ENCODE data around the gene DNAH17. TPM values are rescaled to one million over a fixed set of nuclear protein-coding genes. Genes with fewer than 3 reads are reported as not detected.

Gene DNAH17
- total RNA-seq, 1 experiment from 2014 or later = 0.69 TPM

GRCh38 chr17:78375401-78376151 is 201.6 kb downstream of the DNAH17 start:
- H3K79me2 ChIP-seq (ENCODE audit: insufficient read depth, low read length) = peaks cover 21% of the 10 kb centered on the region
- no peak overlapping the region for H3K27ac ChIP-seq (ENCODE audit: low read depth, low read length)
- no TSS peak for BruUV-seq (replicated peaks)
- H3K27me3 ChIP-seq (ENCODE audit: insufficient read depth, low read length) = no peaks in the 10 kb centered on the region
- H2AFZ ChIP-seq (ENCODE audit: low read depth, low read length, poor library complexity, severe bottlenecking) = no peak overlapping the region
- peaks cover 10 to 30% of the 10 kb centered on the region in 2 experiments for H3K4me1 ChIP-seq (ENCODE audit: control insufficient read depth in 1 of 2, insufficient read depth in 2 of 2, low read length in 2 of 2)
- no peak overlapping the region for H3K9ac ChIP-seq (ENCODE audit: low read length)
- POLR2A ChIA-PET = no interaction called here
- DNase-seq (ENCODE audit: low read depth, low spot score) (no peak), ATAC-seq (no peak)
- H4K20me1 ChIP-seq (ENCODE audit: insufficient read depth) = peaks cover 4% of the 10 kb centered on the region; the same call in 1 of the 2 replicates
- intact Hi-C loops (cut with micrococcal nuclease) = no loop called here
- no peaks in the 10 kb centered on the region for H3K9me3 ChIP-seq (ENCODE audit: control insufficient read depth in 1 of 2, insufficient read depth in 1 of 2, low read depth in 1 of 2, low read length in 2 of 2)
- H3K36me3 ChIP-seq (ENCODE audit: control insufficient read depth in 1 of 2, insufficient read depth in 2 of 2, low read length in 2 of 2) = no peaks in the 10 kb centered on the region; a peak in 1 of 4 replicates
- no peak overlapping the region for H3K4me2 ChIP-seq (ENCODE audit: low read length)
- H3K4me3 ChIP-seq (replicated peaks in 1 of 2; ENCODE audit: low read depth in 1 of 2, low read length in 2 of 2) = no peak overlapping the region
- CTCF ChIA-PET = interaction anchor here (2.2 kb wide), 1 partner anchor 15 kb away, joined by 9 read pairs; no protein-coding TSS in a partner anchor
- TF ChIP-seq RAD21 (IDR thresholded peaks at IDR 0.05; ENCODE audit: low read depth) = no peak
- TF ChIP-seq EZH2 (IDR thresholded peaks at IDR 0.05) = no peak
- no peak for TF ChIP-seq SRF (IDR thresholded peaks at IDR 0.05; ENCODE audit: low read depth)
- H3K9me2 ChIP-seq (ENCODE audit: insufficient read depth) = no peaks in the 10 kb centered on the region
- RAD21 ChIA-PET (ENCODE audit: low non-redundant PET in 1 of 2, low total read pairs in 2 of 2, uncharacterized antibody in 2 of 2, unreplicated experiment in 2 of 2) = no interaction called here

- ATAC-seq = no peak
- intact Hi-C loops (cut with micrococcal nuclease) = no loop called here
- no peaks in the 10 kb centered on the region for H3K27me3 ChIP-seq (ENCODE audit: insufficient read depth, low read length)
- H3K4me3 ChIP-seq (replicated peaks in 1 of 2; ENCODE audit: low read depth in 1 of 2, low read length in 2 of 2) = no peak overlapping the region
- H3K4me1 ChIP-seq (ENCODE audit: control insufficient read depth in 1 of 2, insufficient read depth in 2 of 2, low read length in 2 of 2) = peaks cover 10 to 25% of the 10 kb centered on the region in 2 experiments
- ChIA-PET POLR2A (no interaction called here), CTCF (interaction anchor here (2.2 kb wide), 1 partner anchor 14 kb away, joined by 9 read pairs; no protein-coding TSS in a partner anchor), RAD21 (ENCODE audit: low non-redundant PET in 1 of 2, low total read pairs in 2 of 2, uncharacterized antibody in 2 of 2, unreplicated experiment in 2 of 2) (no interaction called here)
- H2AFZ ChIP-seq (ENCODE audit: low read depth, low read length, poor library complexity, severe bottlenecking) = no peak overlapping the region
- H3K36me3 ChIP-seq (ENCODE audit: control insufficient read depth in 1 of 2, insufficient read depth in 2 of 2, low read length in 2 of 2) = no peaks in the 10 kb centered on the region
- H3K9ac ChIP-seq (ENCODE audit: low read length) = no peak overlapping the region
- no TSS peak for BruUV-seq (replicated peaks)
- H4K20me1 ChIP-seq (ENCODE audit: insufficient read depth) = no peaks in the 10 kb centered on the region
- no peak overlapping the region for H3K4me2 ChIP-seq (ENCODE audit: low read length)
- H3K9me3 ChIP-seq (ENCODE audit: control insufficient read depth in 1 of 2, insufficient read depth in 1 of 2, low read depth in 1 of 2, low read length in 2 of 2) = no peaks in the 10 kb centered on the region
- no peaks in the 10 kb centered on the region for H3K9me2 ChIP-seq (ENCODE audit: insufficient read depth)
- DNase-seq (ENCODE audit: low read depth, low spot score) = no peak
- peaks cover 13% of the 10 kb centered on the region for H3K79me2 ChIP-seq (ENCODE audit: insufficient read depth, low read length)
- no peak overlapping the region for H3K27ac ChIP-seq (ENCODE audit: low read depth, low read length)
- no peak for TF ChIP-seq ATF3 (IDR thresholded peaks at IDR 0.05)
- TF ChIP-seq EZH2 (IDR thresholded peaks at IDR 0.05) = no peak
- no peak for TF ChIP-seq REST (IDR thresholded peaks at IDR 0.05; ENCODE audit: low read depth)
- no peak for TF ChIP-seq CBX3 (IDR thresholded peaks at IDR 0.05; ENCODE audit: low read depth)
- TF ChIP-seq JUND (IDR thresholded peaks at IDR 0.05) = no peak
- no peak for TF ChIP-seq POLR2A (IDR thresholded peaks at IDR 0.05; ENCODE audit: borderline replicate concordance, extremely low read depth, insufficient read depth, insufficient read length)
- no peak for TF ChIP-seq ZNF274 (IDR thresholded peaks at IDR 0.05; ENCODE audit: low read depth, low read length)
- TF ChIP-seq FOSL1 (IDR thresholded peaks at IDR 0.05; ENCODE audit: low read depth) = no peak
- no peak for TF ChIP-seq TCF7L2 (IDR thresholded peaks at IDR 0.05; ENCODE audit: borderline replicate concordance, extremely low read depth, insufficient read depth, insufficient read length)
- no peak for TF ChIP-seq YY1 (IDR thresholded peaks at IDR 0.05; ENCODE audit: extremely low read depth, insufficient replicate concordance, low read depth, low read length)
- TF ChIP-seq ZFX (IDR thresholded peaks at IDR 0.05) = no peak
- TF ChIP-seq CEBPB (IDR thresholded peaks at IDR 0.05; ENCODE audit: low read depth) = no peak
- TF ChIP-seq, protein P1, sequence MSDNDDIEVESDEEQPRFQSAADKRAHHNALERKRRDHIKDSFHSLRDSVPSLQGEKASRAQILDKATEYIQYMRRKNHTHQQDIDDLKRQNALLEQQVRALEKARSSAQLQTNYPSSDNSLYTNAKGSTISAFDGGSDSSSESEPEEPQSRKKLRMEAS (IDR thresholded peaks at IDR 0.05) = no peak
- no peak for TF ChIP-seq EZH2phosphoT487 (IDR thresholded peaks at IDR 0.05; ENCODE audit: borderline replicate concordance)
These were observed 202.4 kb downstream of the DNAH17 start for GRCh38 chr17:78374631-78375274.

Data from HCT116 (cell line).